ENCODE results near the gene HIF3A. TPM values are rescaled to one million over a fixed set of nuclear protein-coding genes. Genes with fewer than 3 reads are reported as not detected.

The HIF3A gene
- total RNA-seq, 1 experiment from 2014 or later, result 31.9 TPM

DNA sequence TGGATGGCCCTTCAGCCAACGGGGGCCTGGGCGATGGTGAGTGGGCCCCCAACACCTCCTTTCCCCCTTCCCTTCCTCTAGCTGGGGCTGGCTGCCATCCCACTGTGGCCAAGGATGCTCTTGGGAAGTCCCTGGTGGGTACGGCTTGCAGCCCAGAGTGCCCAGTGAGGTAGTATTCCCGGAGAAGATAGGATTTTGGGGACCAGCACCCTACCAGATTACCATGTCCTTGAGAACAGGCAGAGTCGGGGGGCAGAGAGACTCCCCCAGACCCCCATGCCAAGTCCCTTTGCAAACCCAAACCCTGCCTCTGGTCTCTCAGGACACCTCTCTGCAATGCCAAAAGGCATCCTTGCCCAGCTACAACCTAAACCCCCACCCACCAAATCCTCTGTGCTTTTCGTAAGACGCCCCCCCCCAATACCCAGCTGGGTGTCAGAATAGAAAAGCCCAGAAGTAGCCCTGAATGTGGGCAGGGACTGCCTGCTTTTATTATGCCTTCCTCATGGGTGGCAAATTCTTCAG lies 1.7 kb downstream of the HIF3A start:
- Histone ChIP-seq H3K79me1 (ENCODE audit: insufficient read depth, low read depth, low read length, poor library complexity, severe bottlenecking) (no peaks in the 10 kb centered on the region), H3K4me1 (ENCODE audit: insufficient read depth, low read length) (peaks cover 2% of the 10 kb centered on the region; the same call in 1 of the 2 replicates), H2BK15ac (ENCODE audit: low read depth, low read length) (no peak overlapping the region), H3K4me2 (ENCODE audit: insufficient read depth, insufficient read length, low read length) (no peak overlapping the region), H3T11ph (ENCODE audit: low read length) (no peak overlapping the region), H2AK5ac (ENCODE audit: insufficient read length, low read length) (no peak overlapping the region), H2BK20ac (ENCODE audit: low read depth, low read length, poor library complexity, severe bottlenecking) (no peak overlapping the region), H4K91ac (ENCODE audit: insufficient read length, low read depth, low read length) (no peak overlapping the region), H3K23me2 (ENCODE audit: insufficient read length, low read depth, low read length, poor library complexity, severe bottlenecking) (peaks cover 9% of the 10 kb centered on the region), H3K18ac (ENCODE audit: insufficient read length, low read depth, low read length) (no peak overlapping the region), H3K23ac (ENCODE audit: insufficient read length, low read depth, low read length) (no peak overlapping the region), H2BK12ac (ENCODE audit: insufficient read length, low read depth, low read length) (no peak overlapping the region), H3K4ac (ENCODE audit: low read depth, low read length) (no peak overlapping the region), H3K79me2 (ENCODE audit: insufficient read depth, low read length) (no peaks in the 10 kb centered on the region), H3K9ac (ENCODE audit: extremely low read depth, insufficient read length, low read length) (no peak overlapping the region), H3K56ac (ENCODE audit: insufficient read length, low read depth, low read length) (no peak overlapping the region), H2BK120ac (ENCODE audit: low read depth, low read length, poor library complexity, severe bottlenecking) (no peak overlapping the region), H4K20me1 (ENCODE audit: control insufficient read depth, insufficient read depth, insufficient read length) (no peaks in the 10 kb centered on the region), H4K5ac (ENCODE audit: insufficient read length, low read depth, low read length) (no peak overlapping the region), H4K8ac (replicated peaks; ENCODE audit: insufficient read length, low read depth, low read length) (no peak overlapping the region), H3K14ac (ENCODE audit: insufficient read depth, low read length) (no peak overlapping the region), H2AFZ (ENCODE audit: low read length) (no peak overlapping the region), H3K9me3 (ENCODE audit: control insufficient read depth, low read depth, low read length) (no peaks in the 10 kb centered on the region), H2BK5ac (ENCODE audit: insufficient read length, low read length) (no peak overlapping the region), H3K27ac (ENCODE audit: insufficient read length, low read depth, low read length) (no peak overlapping the region), H3K27me3 (ENCODE audit: insufficient read depth, low read length) (no peaks in the 10 kb centered on the region)
- H3K4me1 Mint-ChIP-seq, result peaks cover 34 to 43% of the 10 kb centered on the region in 2 experiments
- H3K27ac Mint-ChIP-seq, result peak overlapping the region in 1 of 3 experiments; percentile 52; a peak in 1 of 7 replicates
- no peak for DNase-seq
- WGBS (ENCODE audit: extremely low coverage, insufficient read length, low lambda C conversion rate), result no CpG with 5 or more reads among the region's 7 CpGs
- peak overlapping the region; percentile 21 to 55; a peak in 3 of 5 replicates for H3K4me3 Mint-ChIP-seq
- H3K27me3 Mint-ChIP-seq (ENCODE audit: low read depth), result peaks cover 13% of the 10 kb centered on the region
- peaks cover 0 to 7% (median 0%) of the 10 kb centered on the region in 3 experiments; a peak in 2 of 7 replicates for H3K36me3 Mint-ChIP-seq (ENCODE audit: insufficient read depth in 1 of 3, low read depth in 3 of 3)
- TF ChIP-seq, protein P1, sequence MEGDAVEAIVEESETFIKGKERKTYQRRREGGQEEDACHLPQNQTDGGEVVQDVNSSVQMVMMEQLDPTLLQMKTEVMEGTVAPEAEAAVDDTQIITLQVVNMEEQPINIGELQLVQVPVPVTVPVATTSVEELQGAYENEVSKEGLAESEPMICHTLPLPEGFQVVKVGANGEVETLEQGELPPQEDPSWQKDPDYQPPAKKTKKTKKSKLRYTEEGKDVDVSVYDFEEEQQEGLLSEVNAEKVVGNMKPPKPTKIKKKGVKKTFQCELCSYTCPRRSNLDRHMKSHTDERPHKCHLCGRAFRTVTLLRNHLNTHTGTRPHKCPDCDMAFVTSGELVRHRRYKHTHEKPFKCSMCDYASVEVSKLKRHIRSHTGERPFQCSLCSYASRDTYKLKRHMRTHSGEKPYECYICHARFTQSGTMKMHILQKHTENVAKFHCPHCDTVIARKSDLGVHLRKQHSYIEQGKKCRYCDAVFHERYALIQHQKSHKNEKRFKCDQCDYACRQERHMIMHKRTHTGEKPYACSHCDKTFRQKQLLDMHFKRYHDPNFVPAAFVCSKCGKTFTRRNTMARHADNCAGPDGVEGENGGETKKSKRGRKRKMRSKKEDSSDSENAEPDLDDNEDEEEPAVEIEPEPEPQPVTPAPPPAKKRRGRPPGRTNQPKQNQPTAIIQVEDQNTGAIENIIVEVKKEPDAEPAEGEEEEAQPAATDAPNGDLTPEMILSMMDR (conservative IDR thresholded peaks at IDR 0.05), result peak; percentile 1; the same call in 1 of the 3 replicates
- H3K9me3 Mint-ChIP-seq, result peaks cover 0 to 3% of the 10 kb centered on the region in 2 experiments; a peak in 3 of 5 replicates

All from H9 (cell line).